Ishikawa (cell line): Measurements from ENCODE around the gene PLGLB1.
A peak's percentile ranks its signal among the peaks of the same experiment; 100 is the strongest.
"Not testable (repeated sequence)": the region's sequence is repeated elsewhere in the genome, so short reads cannot be mapped to it uniquely, and the experiment has no call there.

Source experiments
- NFIC ChIP-seq: IDR thresholded peaks from 2 replicates; pipeline ENCODE4 v1.6.1; 2012
- RAD21 ChIP-seq: IDR thresholded peaks from 2 replicates; pipeline ENCODE4 v1.6.1; 2012; ENCODE audit warnings: low read depth
- YY1 ChIP-seq: IDR thresholded peaks from 2 replicates; pipeline ENCODE4 v1.6.1; 2012; ENCODE audit warnings: low read depth
- ZBTB7A ChIP-seq: IDR thresholded peaks from 2 replicates; pipeline ENCODE4 v1.6.1; 2012; ENCODE audit warnings: low read depth

The PLGLB1 gene

DNA sequence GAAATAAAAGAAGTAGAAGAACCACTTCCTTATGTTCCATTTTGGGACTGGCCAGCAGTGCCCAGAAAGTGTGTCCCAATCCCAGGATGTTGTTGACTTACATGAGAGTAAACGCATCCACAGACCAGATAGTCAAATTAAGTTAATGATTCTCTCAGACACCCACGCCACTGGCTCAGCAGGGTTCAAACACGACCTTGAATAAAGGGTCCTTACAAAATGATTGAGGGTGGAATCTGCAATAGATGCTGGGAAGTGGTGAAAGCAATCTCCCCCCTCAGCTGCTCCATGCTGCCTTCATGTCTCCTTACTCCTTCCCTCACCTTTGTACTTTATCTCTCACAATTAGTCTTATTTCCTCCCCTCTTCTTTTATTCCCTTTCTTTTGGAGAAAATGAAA lies at the start of gene PLGLB1:
Gene PLGLB1, minus strand, starts transcription at position 101 of the 400 bp plus-strand sequence. Its CDS starts 61 bp downstream, at position 40.
- not testable (repeated sequence) for TF ChIP-seq YY1, NFIC, ZBTB7A

DNA sequence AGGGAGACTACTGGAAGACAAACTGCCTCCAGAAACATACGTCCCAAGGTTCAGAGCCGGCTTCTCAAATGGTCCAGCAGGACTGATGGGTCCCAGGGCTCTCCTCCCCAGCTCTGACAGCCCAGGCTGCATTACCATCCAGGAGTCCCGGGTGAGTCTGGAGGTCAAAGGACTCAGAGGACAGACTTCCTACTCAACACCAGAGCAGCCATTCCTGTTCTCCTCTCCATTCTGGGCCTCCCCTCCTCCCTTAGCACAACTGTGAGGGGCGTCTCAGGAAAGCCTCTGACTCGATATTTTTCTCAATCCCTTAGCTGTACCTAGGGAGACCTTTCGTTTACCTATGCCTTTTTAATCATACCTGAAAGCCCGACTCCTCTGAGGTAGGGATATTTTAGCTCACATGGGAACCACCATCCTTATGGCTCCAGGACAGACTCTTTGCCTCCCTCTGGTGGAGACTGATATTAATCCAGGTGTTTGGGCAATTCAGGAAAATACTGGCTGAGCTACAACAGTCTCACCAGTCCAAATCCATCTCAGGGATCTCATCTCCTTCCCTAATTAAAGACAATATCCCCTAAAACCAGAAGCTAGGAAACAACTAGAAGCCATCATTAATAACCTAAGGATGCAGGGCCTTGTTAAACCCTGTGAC lies 19.8 kb upstream of the PLGLB1 start:
- peak; percentile 16; the same call in 1 of the 2 replicates for TF ChIP-seq RAD21
